Keratinocyte (primary cell): ENCODE results near the gene ZNF555.

Experiments used
- CTCF ChIP-seq, 3 experiments: IDR thresholded peaks in 1 of 3; conservative IDR thresholded peaks in 1 of 3; optimal IDR thresholded peaks in 1 of 3; 2 replicates in 2 of 3; 3 replicates in 1 of 3; pipeline versions ENCODE3 to v1.5.1; 2011; ENCODE audit warnings: low read length in 3 of 3, mild to moderate bottlenecking in 3 of 3, moderate library complexity in 2 of 3, control low read depth in 1 of 3, inconsistent platforms in 1 of 3; ENCODE audit not compliant: insufficient read depth in 2 of 3; ENCODE audit errors: extremely low read depth in 1 of 3
- EZH2 ChIP-seq: IDR thresholded peaks from one replicate; pipeline ENCODE4 v1.6.1; 2012; ENCODE audit warnings: inconsistent platforms, mild to moderate bottlenecking, low read length, moderate library complexity

- TF ChIP-seq CTCF (optimal IDR thresholded peaks at IDR 0.05 in 1 of 3, IDR thresholded peaks at IDR 0.05 in 1 of 3, conservative IDR thresholded peaks at IDR 0.05 in 1 of 3; ENCODE audit: extremely low read depth in 1 of 3, insufficient read depth in 2 of 3, low read length in 3 of 3) (no peak), EZH2 (no peak)
Measured at GRCh38 chr19:2804156-2805004, 36.9 kb upstream of the ZNF555 start.
